WTC11 (cell line): ENCODE measurements around the gene LTN1. TPM values are rescaled to one million over a fixed set of nuclear protein-coding genes. Genes with fewer than 3 reads are reported as not detected.
A peak's percentile ranks its signal among the peaks of the same experiment; 100 is the strongest.

Experiments
- ATAC-seq: fragments of 200-7000 bp; cut with Tn5 transposase; 2 replicates; pipeline ENCODE4 v1.10.0; 2021; ENCODE audit warnings: mild to moderate bottlenecking, moderate library complexity
- CTCF ChIA-PET: fragments of 300-600 bp; sonication (Branson Sonifier 250); formaldehyde crosslinking; loops from one replicate; lab custom pipeline; 2021; ENCODE audit warnings: antibody characterized with exemption; lab: Charles Lee
- POLR2A ChIA-PET: fragments of 350-600 bp; sonication (Branson Sonifier 250); formaldehyde crosslinking; loops from one replicate; lab custom pipeline; 2021; ENCODE audit warnings: antibody characterized with exemption; lab: Charles Lee
- DNase-seq: peaks from one replicate; pipeline ENCODE4 v3.0.0; 2021; ENCODE audit warnings: low spot score
- H3K27ac Mint-ChIP-seq: 2 replicates; pipeline ENCODE4 v1.8.0; 2021; ENCODE audit warnings: mixed read lengths
- H3K27me3 Mint-ChIP-seq: 2 replicates; pipeline ENCODE4 v1.8.0; 2021; ENCODE audit warnings: low read depth, mild to moderate bottlenecking, moderate library complexity, mixed read lengths
- H3K36me3 Mint-ChIP-seq: 2 replicates; pipeline ENCODE4 v1.8.0; 2021; ENCODE audit warnings: mixed read lengths
- H3K4me1 Mint-ChIP-seq: 2 replicates; pipeline ENCODE4 v1.8.0; 2022; ENCODE audit warnings: mixed read lengths
- H3K4me3 Mint-ChIP-seq: 2 replicates; pipeline ENCODE4 v1.8.0; 2021; ENCODE audit warnings: mild to moderate bottlenecking, moderate library complexity, mixed read lengths
- H3K9me3 Mint-ChIP-seq: 2 replicates; pipeline ENCODE4 v1.8.0; 2021; ENCODE audit warnings: mixed read lengths
- CREB1 ChIP-seq: sonication (generic); formaldehyde crosslinking; IDR thresholded peaks from 2 replicates; pipeline ENCODE4 v1.8.0; 2023; ENCODE audit warnings: mild to moderate bottlenecking, missing genetic modification reagents
- FOXP1 ChIP-seq: sonication (generic); formaldehyde crosslinking; IDR thresholded peaks from 2 replicates; pipeline ENCODE4 v1.8.0; 2022; ENCODE audit warnings: missing genetic modification reagents, mild to moderate bottlenecking, moderate library complexity, borderline replicate concordance
- GABPB1 ChIP-seq: sonication (generic); formaldehyde crosslinking; IDR thresholded peaks from 2 replicates; pipeline ENCODE4 v1.8.1; 2023; ENCODE audit warnings: mild to moderate bottlenecking, missing genetic modification reagents
- GRHL2 ChIP-seq: fragments of 250-450 bp; sonication (Bioruptor Pico); IDR thresholded peaks from 2 replicates; pipeline ENCODE4 v1.8.0; 2022; ENCODE audit warnings: mild to moderate bottlenecking, moderate library complexity; ENCODE audit not compliant: insufficient replicate concordance, severe bottlenecking
- MXD4 ChIP-seq: fragments of 250-450 bp; sonication (Bioruptor Pico); IDR thresholded peaks from 2 replicates; pipeline ENCODE4 v1.8.0; 2021; ENCODE audit warnings: mild to moderate bottlenecking, moderate library complexity, borderline replicate concordance
- MYBL2 ChIP-seq: sonication (generic); formaldehyde crosslinking; IDR thresholded peaks from 2 replicates; pipeline ENCODE4 v1.8.1; 2023; ENCODE audit warnings: mild to moderate bottlenecking, moderate library complexity, missing genetic modification reagents
- NFATC4 ChIP-seq: fragments of 250-450 bp; sonication (Bioruptor Pico); IDR thresholded peaks from 2 replicates; pipeline ENCODE4 v1.9.0; 2021; ENCODE audit warnings: mild to moderate bottlenecking
- RORB ChIP-seq: fragments of 250-450 bp; sonication (Bioruptor Pico); IDR thresholded peaks from 2 replicates; pipeline ENCODE4 v1.9.0; 2021; ENCODE audit warnings: mild to moderate bottlenecking
- TEAD1 ChIP-seq: sonication (generic); formaldehyde crosslinking; IDR thresholded peaks from 2 replicates; pipeline ENCODE4 v1.8.0; 2022; ENCODE audit warnings: mild to moderate bottlenecking, missing genetic modification reagents
- ZBTB21 ChIP-seq: sonication (generic); formaldehyde crosslinking; IDR thresholded peaks from 2 replicates; pipeline ENCODE4 v1.8.1; 2023; ENCODE audit warnings: mild to moderate bottlenecking, missing genetic modification reagents, borderline replicate concordance
- ZNF121 ChIP-seq: sonication (generic); formaldehyde crosslinking; IDR thresholded peaks from 2 replicates; pipeline ENCODE4 v1.8.0; 2023; ENCODE audit warnings: missing genetic modification reagents
- ZNF138 ChIP-seq: sonication (generic); formaldehyde crosslinking; conservative IDR thresholded peaks from 2 replicates; pipeline ENCODE4 v1.8.1; 2022; ENCODE audit warnings: mild to moderate bottlenecking, moderate library complexity, missing genetic modification reagents
- ZNF219 ChIP-seq: sonication (generic); formaldehyde crosslinking; IDR thresholded peaks from 2 replicates; pipeline ENCODE4 v1.8.0; 2023; ENCODE audit warnings: missing genetic modification reagents, mild to moderate bottlenecking, borderline replicate concordance
- total RNA-seq: library from RNA; stranded (reverse); gene quantifications from 3 replicates; pipeline ENCODE4 v1.2.3, GENCODE V29; 2021
- TF ChIP-seq, protein P1 (sequence below): fragments of 200-600 bp; IDR thresholded peaks from 2 replicates; pipeline ENCODE4 v1.8.0; 2022; ENCODE audit warnings: antibody characterized with exemption
- TF ChIP-seq, protein P2 (sequence below): sonication (generic); formaldehyde crosslinking; IDR thresholded peaks from 2 replicates; pipeline ENCODE4 v1.8.0; 2023; ENCODE audit warnings: missing genetic modification reagents, mild to moderate bottlenecking, borderline replicate concordance
- TF ChIP-seq, protein P3 (sequence below): sonication (generic); formaldehyde crosslinking; IDR thresholded peaks from 2 replicates; pipeline ENCODE4 v1.8.1; 2023; ENCODE audit warnings: mild to moderate bottlenecking, missing genetic modification reagents

LTN1 gene
- total RNA-seq, 1 experiment from 2014 or later, result 23.0 TPM

DNA sequence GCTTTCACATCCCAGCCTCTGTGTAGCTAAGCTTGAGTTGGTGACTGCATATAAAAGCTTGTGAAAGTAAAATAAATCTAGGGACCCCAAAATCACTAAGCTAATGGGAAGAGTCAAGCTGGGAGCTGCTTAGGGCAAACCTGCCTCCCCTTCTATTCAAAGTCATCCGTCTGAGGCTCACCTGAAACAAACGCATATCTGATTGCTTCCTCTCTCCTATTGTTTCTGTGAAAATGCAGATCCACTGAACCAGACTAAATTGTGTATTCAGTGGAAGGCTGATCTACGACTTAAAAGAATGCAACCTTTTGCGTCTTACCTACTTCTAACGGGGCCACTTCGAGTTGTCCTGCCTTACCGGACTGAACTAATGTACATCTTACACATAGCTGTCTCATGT lies 70.3 kb downstream of the LTN1 start:
- DNase-seq, result no peak
- ChIA-PET CTCF (interaction anchor here (0.9 to 1.5 kb wide), 3 partner anchors 13 to 29 kb away, joined by 3 to 4 read pairs (median 3); no protein-coding TSS in a partner anchor), POLR2A (no interaction called here)

DNA sequence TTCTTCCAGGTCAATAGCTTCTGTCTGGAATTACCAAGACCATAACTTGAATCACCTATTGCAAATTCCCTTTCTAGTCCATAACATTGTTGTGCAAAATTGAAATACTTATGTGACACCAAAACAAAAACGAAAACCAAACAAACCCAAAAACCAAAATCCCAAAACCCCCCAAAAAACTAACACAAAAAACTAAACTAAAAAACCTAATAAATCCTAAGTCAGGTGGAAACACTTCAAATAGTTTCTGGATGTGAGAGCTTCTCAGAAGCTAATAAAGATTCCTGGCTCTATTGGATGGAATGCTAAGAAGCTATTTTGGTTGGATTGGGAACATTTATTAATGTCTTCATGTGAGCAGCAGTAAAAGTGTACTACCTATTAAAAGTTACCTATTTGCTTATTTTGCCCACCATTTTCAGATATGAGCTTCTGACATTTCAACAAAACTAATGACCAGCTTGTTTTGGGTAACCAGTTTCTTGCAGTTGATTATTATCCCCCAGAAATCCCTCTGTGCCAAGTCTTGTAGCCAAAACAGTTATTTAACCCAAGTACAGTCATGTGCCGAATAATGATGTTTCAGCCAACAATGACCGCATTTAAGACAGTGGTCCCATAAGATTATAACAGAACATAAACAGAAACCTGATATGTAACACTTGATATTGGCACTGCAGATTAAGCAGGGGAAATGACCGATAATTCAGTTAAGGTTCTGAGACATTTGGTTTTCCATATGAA lies 76.4 kb downstream of the LTN1 start:
- H3K9me3 Mint-ChIP-seq, result no peaks in the 10 kb centered on the region
- ChIA-PET CTCF (interaction anchor here (1.7 kb wide), 1 partner anchor 23 kb away, joined by 4 read pairs; no protein-coding TSS in a partner anchor), POLR2A (no interaction called here)
- no peak overlapping the region for H3K27ac Mint-ChIP-seq
- ATAC-seq (no peak), DNase-seq (no peak)
- no peaks in the 10 kb centered on the region for H3K36me3 Mint-ChIP-seq
- peaks cover 26% of the 10 kb centered on the region for H3K4me1 Mint-ChIP-seq
- TF ChIP-seq ZBTB21 (CRISPR knock-in tag), result no peak
- no peak for TF ChIP-seq NFATC4 (CRISPR knock-in tag)
- no peak for TF ChIP-seq GABPB1
- TF ChIP-seq, protein P1, sequence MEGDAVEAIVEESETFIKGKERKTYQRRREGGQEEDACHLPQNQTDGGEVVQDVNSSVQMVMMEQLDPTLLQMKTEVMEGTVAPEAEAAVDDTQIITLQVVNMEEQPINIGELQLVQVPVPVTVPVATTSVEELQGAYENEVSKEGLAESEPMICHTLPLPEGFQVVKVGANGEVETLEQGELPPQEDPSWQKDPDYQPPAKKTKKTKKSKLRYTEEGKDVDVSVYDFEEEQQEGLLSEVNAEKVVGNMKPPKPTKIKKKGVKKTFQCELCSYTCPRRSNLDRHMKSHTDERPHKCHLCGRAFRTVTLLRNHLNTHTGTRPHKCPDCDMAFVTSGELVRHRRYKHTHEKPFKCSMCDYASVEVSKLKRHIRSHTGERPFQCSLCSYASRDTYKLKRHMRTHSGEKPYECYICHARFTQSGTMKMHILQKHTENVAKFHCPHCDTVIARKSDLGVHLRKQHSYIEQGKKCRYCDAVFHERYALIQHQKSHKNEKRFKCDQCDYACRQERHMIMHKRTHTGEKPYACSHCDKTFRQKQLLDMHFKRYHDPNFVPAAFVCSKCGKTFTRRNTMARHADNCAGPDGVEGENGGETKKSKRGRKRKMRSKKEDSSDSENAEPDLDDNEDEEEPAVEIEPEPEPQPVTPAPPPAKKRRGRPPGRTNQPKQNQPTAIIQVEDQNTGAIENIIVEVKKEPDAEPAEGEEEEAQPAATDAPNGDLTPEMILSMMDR, result no peak
- no peak for TF ChIP-seq FOXP1 (CRISPR knock-in tag)
- TF ChIP-seq MYBL2 (CRISPR knock-in tag), result no peak
- no peak for TF ChIP-seq ZNF219 (CRISPR knock-in tag)
- TF ChIP-seq RORB (CRISPR knock-in tag), result no peak
- H3K4me3 Mint-ChIP-seq, result no peak overlapping the region
- no peaks in the 10 kb centered on the region for H3K27me3 Mint-ChIP-seq

More for the DNA sequence above, 70.3 kb downstream of the LTN1 start:
- H3K4me1 Mint-ChIP-seq, result peaks cover 49% of the 10 kb centered on the region
- H3K9me3 Mint-ChIP-seq, result peaks cover 6% of the 10 kb centered on the region
- TF ChIP-seq MYBL2 (CRISPR knock-in tag) (no peak), ZNF121 (peak; percentile 74), ZNF138 (CRISPR knock-in tag) (no peak), TEAD1 (0 out of 2 replicates have a peak, but pooled peaks have one; percentile 37), ZBTB21 (CRISPR knock-in tag) (no peak)
- H3K4me3 Mint-ChIP-seq, result peak overlapping the region; percentile 48
- peaks cover 19% of the 10 kb centered on the region for H3K36me3 Mint-ChIP-seq
- ATAC-seq, result peak; percentile 91
- H3K27ac Mint-ChIP-seq, result peak overlapping the region; percentile 96
- H3K27me3 Mint-ChIP-seq, result no peaks in the 10 kb centered on the region

DNA sequence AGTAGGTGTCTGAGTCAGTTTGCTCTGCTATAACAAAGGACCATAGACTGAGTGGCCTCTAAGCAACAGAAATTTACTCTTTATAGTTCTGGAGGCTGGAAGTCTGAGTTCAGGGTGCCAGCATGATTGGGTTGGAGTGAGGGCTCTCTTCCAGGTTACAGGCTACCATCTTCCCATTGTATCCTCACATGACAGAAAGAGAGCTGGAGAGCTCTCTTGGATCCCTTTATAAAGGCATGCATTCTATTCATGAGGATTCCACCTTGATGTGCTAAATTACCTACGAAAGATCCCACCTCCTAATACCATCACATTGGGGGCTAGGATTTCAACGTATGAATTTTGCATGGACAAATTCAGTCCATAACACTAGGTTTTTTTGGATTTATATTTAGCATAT lies 79.6 kb downstream of the LTN1 start:
- ATAC-seq, result peak; percentile 63
- no peak overlapping the region for H3K27ac Mint-ChIP-seq
- H3K4me3 Mint-ChIP-seq, result no peak overlapping the region
- no peaks in the 10 kb centered on the region for H3K9me3 Mint-ChIP-seq
- CTCF ChIA-PET, result no interaction called here
- peaks cover 12% of the 10 kb centered on the region for H3K4me1 Mint-ChIP-seq
- no peaks in the 10 kb centered on the region for H3K36me3 Mint-ChIP-seq
- POLR2A ChIA-PET, result no interaction called here
- H3K27me3 Mint-ChIP-seq, result no peaks in the 10 kb centered on the region
- TF ChIP-seq MXD4 (CRISPR knock-in tag), result no peak
- TF ChIP-seq GRHL2 (CRISPR knock-in tag), result no peak
- no peak for TF ChIP-seq CREB1
- TF ChIP-seq, protein P2, sequence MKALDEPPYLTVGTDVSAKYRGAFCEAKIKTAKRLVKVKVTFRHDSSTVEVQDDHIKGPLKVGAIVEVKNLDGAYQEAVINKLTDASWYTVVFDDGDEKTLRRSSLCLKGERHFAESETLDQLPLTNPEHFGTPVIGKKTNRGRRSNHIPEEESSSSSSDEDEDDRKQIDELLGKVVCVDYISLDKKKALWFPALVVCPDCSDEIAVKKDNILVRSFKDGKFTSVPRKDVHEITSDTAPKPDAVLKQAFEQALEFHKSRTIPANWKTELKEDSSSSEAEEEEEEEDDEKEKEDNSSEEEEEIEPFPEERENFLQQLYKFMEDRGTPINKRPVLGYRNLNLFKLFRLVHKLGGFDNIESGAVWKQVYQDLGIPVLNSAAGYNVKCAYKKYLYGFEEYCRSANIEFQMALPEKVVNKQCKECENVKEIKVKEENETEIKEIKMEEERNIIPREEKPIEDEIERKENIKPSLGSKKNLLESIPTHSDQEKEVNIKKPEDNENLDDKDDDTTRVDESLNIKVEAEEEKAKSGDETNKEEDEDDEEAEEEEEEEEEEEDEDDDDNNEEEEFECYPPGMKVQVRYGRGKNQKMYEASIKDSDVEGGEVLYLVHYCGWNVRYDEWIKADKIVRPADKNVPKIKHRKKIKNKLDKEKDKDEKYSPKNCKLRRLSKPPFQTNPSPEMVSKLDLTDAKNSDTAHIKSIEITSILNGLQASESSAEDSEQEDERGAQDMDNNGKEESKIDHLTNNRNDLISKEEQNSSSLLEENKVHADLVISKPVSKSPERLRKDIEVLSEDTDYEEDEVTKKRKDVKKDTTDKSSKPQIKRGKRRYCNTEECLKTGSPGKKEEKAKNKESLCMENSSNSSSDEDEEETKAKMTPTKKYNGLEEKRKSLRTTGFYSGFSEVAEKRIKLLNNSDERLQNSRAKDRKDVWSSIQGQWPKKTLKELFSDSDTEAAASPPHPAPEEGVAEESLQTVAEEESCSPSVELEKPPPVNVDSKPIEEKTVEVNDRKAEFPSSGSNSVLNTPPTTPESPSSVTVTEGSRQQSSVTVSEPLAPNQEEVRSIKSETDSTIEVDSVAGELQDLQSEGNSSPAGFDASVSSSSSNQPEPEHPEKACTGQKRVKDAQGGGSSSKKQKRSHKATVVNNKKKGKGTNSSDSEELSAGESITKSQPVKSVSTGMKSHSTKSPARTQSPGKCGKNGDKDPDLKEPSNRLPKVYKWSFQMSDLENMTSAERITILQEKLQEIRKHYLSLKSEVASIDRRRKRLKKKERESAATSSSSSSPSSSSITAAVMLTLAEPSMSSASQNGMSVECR, result no peak
- TF ChIP-seq, protein P3, sequence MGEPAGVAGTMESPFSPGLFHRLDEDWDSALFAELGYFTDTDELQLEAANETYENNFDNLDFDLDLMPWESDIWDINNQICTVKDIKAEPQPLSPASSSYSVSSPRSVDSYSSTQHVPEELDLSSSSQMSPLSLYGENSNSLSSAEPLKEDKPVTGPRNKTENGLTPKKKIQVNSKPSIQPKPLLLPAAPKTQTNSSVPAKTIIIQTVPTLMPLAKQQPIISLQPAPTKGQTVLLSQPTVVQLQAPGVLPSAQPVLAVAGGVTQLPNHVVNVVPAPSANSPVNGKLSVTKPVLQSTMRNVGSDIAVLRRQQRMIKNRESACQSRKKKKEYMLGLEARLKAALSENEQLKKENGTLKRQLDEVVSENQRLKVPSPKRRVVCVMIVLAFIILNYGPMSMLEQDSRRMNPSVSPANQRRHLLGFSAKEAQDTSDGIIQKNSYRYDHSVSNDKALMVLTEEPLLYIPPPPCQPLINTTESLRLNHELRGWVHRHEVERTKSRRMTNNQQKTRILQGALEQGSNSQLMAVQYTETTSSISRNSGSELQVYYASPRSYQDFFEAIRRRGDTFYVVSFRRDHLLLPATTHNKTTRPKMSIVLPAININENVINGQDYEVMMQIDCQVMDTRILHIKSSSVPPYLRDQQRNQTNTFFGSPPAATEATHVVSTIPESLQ (CRISPR knock-in tag), result no peak
- DNase-seq, result no peak
